Measurements from ENCODE around the gene ZNF837. TPM values are rescaled to one million over a fixed set of nuclear protein-coding genes. Genes with fewer than 3 reads are reported as not detected.

The ZNF837 gene
- total RNA-seq, 2 donors from 2014 or later = 0.71 to 0.86 TPM

DNA sequence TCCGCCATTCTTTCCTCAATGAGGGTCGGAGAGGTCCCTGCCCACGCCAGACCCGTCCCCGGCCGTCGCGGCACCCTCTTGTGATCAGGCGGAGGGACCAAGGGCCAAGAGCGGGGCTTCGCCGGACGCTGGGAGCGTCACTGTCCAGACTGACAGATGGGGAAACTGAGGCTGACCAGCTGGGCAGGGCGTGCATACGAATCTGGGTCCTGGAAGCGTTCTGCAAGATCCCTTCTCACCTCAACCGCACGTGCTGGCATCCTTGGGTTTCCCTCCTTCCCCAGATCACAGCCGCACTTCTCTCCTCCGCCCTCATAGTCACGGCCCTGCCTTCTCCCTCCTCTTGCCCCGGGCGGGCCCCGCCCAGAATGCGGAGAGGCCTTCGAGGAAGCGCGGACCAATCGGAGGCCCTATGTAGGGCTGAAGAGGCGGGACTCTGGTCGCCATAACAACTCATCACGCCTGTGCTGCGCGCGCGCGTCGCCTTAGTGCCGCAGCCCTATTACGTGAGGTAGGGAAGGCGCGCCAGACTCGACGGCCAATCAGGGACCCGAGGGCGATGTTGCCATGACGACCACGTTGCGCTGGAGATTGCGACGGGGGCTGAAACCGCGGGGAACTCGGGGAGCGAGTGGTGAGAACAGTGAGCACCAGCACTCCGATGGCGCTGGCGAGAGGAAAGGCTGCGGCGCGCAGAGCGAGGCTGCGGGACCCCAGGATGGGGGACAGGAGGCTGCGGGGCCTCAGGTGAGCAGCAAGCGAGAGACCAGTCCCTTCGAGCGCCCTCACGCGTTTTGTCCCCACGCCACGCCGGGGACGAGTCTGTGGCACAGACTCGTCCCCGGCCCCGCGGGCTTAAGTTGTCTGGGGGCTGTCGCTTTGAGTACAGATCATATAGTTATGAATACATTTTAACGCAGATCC is 20.3 kb upstream of the ZNF837 start:
- H3K36me3 Mint-ChIP-seq = no peaks in the 10 kb centered on the region
- peaks cover 0 to 2% of the 10 kb centered on the region in 2 donors for H3K27me3 Mint-ChIP-seq
- peaks cover 12% of the 10 kb centered on the region in 2 donors for H3K4me1 Mint-ChIP-seq (ENCODE audit: low read depth in 2 of 2)
- H3K4me3 Mint-ChIP-seq = peak overlapping the region; percentile 94
- H3K9me3 Mint-ChIP-seq = no peaks in the 10 kb centered on the region
- peak overlapping the region; percentile 64 to 85 for H3K27ac Mint-ChIP-seq
- peak; percentile 99 for DNase-seq (ENCODE audit: low spot score)
- ATAC-seq = peak; percentile 98 to 99

- DNase-seq (ENCODE audit: low spot score) = peak; percentile 63
- Mint-ChIP-seq H3K9me3 (no peaks in the 10 kb centered on the region), H3K27me3 (peaks cover 0 to 2% of the 10 kb centered on the region in 2 donors)
These were observed 19.6 kb upstream of the ZNF837 start for GRCh38 chr19:58400316-58400915.

GRCh38 chr19:58399903-58400302 is 19.1 kb upstream of the ZNF837 start:
- peaks cover 0 to 2% of the 10 kb centered on the region in 2 donors for H3K27me3 Mint-ChIP-seq
- no peak for ATAC-seq
- DNase-seq (ENCODE audit: low spot score) = peak; percentile 56
- H3K4me3 Mint-ChIP-seq = peak overlapping the region; percentile 4
- H3K36me3 Mint-ChIP-seq = no peaks in the 10 kb centered on the region
- H3K4me1 Mint-ChIP-seq (ENCODE audit: low read depth in 2 of 2) = peaks cover 12% of the 10 kb centered on the region in 2 donors
- no peak overlapping the region for H3K27ac Mint-ChIP-seq
- no peaks in the 10 kb centered on the region for H3K9me3 Mint-ChIP-seq

More at GRCh38 chr19:58400316-58400915, 19.6 kb upstream of the ZNF837 start:
- H3K36me3 Mint-ChIP-seq = no peaks in the 10 kb centered on the region
- peak overlapping the region; percentile 94 for H3K4me3 Mint-ChIP-seq
- H3K27ac Mint-ChIP-seq = peak overlapping the region; percentile 64 to 85
- peaks cover 12% of the 10 kb centered on the region in 2 donors for H3K4me1 Mint-ChIP-seq (ENCODE audit: low read depth in 2 of 2)
- no peak for ATAC-seq

DNA sequence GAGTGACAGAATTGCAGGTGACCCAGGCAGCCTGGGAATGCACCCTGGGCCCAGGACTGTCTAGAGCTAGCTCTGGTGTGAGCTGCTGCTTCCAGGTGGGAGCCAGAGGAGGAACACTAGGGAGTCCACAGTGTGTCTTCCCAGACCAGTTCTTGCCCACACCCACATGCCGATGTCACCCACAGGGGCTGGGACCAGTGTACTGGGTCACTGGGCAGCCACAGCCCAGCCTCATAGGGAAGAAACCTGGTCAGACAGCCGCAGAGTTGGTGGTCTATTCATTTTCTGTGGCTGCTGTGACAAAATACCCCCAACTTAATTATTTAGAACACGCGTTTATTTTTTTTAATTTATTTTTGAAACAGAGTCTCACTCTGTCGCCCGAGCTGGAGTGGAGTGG is 17.7 kb upstream of the ZNF837 start:
- no peaks in the 10 kb centered on the region for H3K9me3 Mint-ChIP-seq
- H3K36me3 Mint-ChIP-seq = peaks cover 11% of the 10 kb centered on the region
- peak; percentile 56 for DNase-seq (ENCODE audit: low spot score)
- H3K4me3 Mint-ChIP-seq = no peak overlapping the region
- peaks cover 12 to 18% of the 10 kb centered on the region in 2 donors for H3K4me1 Mint-ChIP-seq (ENCODE audit: low read depth in 2 of 2)
- H3K27me3 Mint-ChIP-seq = peaks cover 0 to 2% of the 10 kb centered on the region in 2 donors
- ATAC-seq = no peak
- H3K27ac Mint-ChIP-seq = no peak overlapping the region

GRCh38 chr19:58398087-58398486 is 17.3 kb upstream of the ZNF837 start:
- Mint-ChIP-seq H3K4me3 (no peak overlapping the region), H3K27ac (no peak overlapping the region), H3K36me3 (peaks cover 14% of the 10 kb centered on the region), H3K27me3 (peaks cover 0 to 2% of the 10 kb centered on the region in 2 donors), H3K4me1 (ENCODE audit: low read depth in 2 of 2) (peaks cover 12 to 20% of the 10 kb centered on the region in 2 donors), H3K9me3 (no peaks in the 10 kb centered on the region)
- DNase-seq (ENCODE audit: low spot score) = peak; percentile 37
- no peak for ATAC-seq

DNA sequence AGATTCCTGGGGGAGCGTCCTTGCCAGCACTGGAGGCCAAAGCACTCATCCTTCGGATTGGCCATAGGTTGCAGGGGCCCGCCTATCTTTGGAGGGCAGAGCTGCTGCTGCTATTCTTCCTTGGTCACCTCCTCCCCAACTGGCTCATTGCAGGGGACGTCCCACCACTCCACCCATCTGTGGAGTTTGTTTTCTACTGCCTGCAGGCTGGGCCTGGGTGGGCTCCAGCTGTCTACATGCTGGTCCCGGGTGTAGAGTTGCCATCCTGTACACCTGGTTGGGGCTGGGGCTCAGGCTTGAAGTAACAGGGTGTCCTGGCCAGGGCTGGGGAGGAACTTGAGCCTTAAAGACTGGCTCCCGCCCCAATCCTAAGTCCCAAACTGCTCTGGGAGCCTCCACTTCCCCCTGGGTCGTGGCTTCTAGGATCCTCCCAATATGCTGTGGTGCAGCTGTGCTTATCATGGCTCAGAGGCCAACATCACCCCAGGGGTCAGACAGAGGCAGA is 16.8 kb upstream of the ZNF837 start:
- no peak for ATAC-seq
- no peak overlapping the region for H3K4me3 Mint-ChIP-seq
- peaks cover 0 to 2% of the 10 kb centered on the region in 2 donors for H3K27me3 Mint-ChIP-seq
- peaks cover 14% of the 10 kb centered on the region for H3K36me3 Mint-ChIP-seq
- H3K27ac Mint-ChIP-seq = no peak overlapping the region
- H3K4me1 Mint-ChIP-seq (ENCODE audit: low read depth in 2 of 2) = peaks cover 12 to 23% of the 10 kb centered on the region in 2 donors
- H3K9me3 Mint-ChIP-seq = no peaks in the 10 kb centered on the region
- DNase-seq (ENCODE audit: low spot score) = peak; percentile 49

DNA sequence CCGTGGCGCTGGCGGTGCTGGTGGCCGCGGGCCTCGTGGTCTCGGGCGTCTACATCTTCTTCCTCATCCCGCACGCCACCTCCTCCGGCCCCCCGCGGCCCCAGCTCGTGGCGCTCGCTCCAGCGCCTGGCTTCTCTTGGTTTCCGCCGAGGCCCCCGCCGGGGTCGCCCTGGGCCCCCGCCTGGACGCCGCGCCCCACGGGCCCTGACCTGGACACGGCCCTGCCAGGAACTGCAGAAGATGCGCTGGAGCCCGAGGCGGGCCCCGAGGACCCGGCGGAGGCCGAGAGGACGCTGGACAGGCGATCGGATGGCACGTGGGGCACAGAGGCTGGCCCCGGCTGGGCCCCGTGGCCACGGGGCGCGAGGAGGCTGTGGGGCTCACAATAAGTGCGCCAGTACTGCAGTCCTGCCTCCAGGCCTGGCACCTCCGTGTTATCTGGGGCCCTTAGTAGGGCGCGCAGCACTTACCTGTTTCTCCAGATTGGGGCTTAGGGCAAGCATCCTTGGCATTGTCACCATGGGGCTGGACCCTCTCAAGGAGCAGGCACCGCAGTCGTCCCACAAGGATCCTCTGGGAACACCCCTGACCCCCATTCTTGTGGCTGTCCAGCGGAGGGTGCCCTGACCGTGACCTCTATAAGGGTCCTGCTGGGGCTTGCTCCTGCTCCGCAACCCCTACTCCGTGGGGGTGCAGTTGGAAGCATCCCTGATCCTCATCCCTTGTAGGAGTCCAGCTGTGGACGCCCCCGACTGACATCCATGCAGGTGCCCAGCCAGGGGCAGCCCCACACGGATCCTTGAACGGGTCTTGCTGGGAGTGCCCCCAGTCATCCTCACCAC is 16.1 kb upstream of the ZNF837 start:
- no peak for ATAC-seq
- peak; percentile 56 for DNase-seq (ENCODE audit: low spot score)
- H3K9me3 Mint-ChIP-seq = no peaks in the 10 kb centered on the region
- peaks cover 0 to 2% of the 10 kb centered on the region in 2 donors for H3K27me3 Mint-ChIP-seq
- peaks cover 14% of the 10 kb centered on the region for H3K36me3 Mint-ChIP-seq
- no peak overlapping the region for H3K27ac Mint-ChIP-seq
- no peak overlapping the region for H3K4me3 Mint-ChIP-seq
- peaks cover 12 to 23% of the 10 kb centered on the region in 2 donors for H3K4me1 Mint-ChIP-seq (ENCODE audit: low read depth in 2 of 2)

DNA sequence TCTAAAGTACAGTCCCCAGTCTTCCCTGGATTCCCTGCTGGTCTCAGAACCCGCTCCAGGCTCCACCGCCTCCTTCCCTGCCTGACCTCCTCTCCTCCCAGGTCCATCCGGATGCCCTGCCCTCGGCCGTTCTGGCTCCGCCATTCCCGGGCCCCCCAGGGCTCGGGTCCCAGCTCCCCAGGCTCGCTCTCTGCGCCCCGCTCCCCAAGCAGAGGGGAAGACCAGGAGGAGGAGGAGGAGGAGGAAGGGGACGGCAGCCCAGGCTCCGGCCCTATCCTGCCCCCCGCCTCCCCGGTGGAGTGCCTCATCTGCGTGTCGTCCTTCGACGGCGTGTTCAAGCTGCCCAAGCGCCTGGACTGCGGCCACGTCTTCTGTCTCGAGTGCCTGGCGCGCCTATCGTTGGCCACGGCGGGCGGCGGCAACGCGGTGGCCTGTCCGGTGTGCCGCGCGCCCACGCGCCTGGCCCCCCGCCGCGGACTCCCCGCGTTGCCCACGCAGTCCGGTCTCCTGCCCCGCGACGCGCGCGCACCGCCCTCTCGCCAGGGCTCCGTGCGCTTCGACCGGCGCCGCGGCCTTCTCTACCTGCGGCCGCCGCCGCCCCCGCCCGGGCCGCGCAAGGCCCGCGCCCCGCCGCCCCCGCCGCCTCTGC is 15.3 kb upstream of the ZNF837 start:
- Mint-ChIP-seq H3K9me3 (no peaks in the 10 kb centered on the region), H3K4me1 (ENCODE audit: low read depth in 2 of 2) (peaks cover 8 to 19% of the 10 kb centered on the region in 2 donors), H3K4me3 (no peak overlapping the region), H3K36me3 (peaks cover 14% of the 10 kb centered on the region), H3K27me3 (peaks cover 0 to 2% of the 10 kb centered on the region in 2 donors), H3K27ac (no peak overlapping the region)
- peak; percentile 55 for DNase-seq (ENCODE audit: low spot score)
- no peak for ATAC-seq

DNA sequence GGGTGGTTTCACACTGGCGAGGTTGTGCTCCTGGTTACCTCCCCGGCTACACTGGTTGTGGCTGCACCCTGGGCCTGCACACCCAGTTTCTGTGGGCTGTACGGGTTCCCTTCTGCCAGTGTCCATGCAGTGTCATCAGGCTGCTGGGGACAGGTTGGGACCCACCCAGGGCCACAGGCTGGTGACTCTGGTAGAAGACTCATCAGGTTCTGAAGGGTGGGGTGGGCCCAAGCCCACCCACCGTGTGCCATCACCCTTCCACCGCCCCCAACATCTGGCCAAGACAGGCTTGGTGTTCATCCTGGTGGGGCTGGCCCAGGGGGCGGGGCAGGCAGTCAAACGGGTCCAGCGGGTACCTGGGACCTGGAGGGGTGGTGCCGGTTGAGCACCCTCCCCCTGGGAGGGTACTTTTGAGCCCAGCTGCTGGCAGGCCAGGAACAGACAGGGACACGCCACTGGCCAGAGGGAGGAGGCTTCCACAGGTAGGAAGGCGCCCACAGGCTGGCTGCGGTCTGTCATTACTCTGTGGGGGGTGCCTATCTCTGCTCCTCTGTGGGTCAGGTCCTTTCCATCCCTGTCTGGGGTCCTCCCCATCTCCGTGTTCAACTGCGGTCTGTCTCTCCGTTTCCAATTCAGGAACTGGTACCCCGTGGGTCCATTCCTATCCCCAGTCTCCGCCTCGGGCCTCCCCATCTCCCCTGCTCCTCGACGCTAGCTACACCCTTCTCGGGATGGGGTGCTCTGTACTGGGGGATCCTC is 14.6 kb upstream of the ZNF837 start, which contains the start of gene RNF225:
Gene RNF225, plus strand, starts transcription at position 437 of the 759 bp plus-strand sequence. CDS start 434 bp downstream, outside the sequence.
- Mint-ChIP-seq H3K36me3 (peaks cover 14% of the 10 kb centered on the region), H3K27ac (no peak within 1 kb of the TSS), H3K4me3 (no peak within 1 kb of the TSS), H3K4me1 (ENCODE audit: low read depth in 2 of 2) (peaks cover 6 to 17% of the 10 kb centered on the region in 2 donors), H3K27me3 (peaks cover 0 to 2% of the 10 kb centered on the region in 2 donors), H3K9me3 (no peaks in the 10 kb centered on the region)
- DNase-seq (ENCODE audit: low spot score) (peak; percentile 37), ATAC-seq (peak in 1 of 2 donors; percentile 17)

DNA sequence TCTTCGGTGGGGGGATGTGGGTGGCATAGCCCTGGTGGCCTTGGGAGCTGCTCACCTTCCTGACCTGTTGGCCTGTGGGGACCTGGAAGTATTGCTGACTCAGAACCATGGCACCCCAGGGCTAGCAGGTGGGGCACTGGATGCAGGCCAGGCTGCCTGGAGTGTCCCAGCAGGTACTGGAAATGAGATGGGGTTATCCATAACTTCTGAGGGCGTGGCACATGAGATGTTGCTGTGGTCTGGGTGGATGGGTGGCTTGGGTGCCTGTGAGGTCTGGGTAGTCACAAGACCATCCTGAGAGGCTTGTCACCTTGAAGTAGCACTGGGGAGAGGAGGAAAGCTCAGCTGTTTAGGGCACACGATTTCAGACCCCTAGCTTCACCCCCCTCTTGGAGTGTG is 14.0 kb upstream of the ZNF837 start:
- Mint-ChIP-seq H3K36me3 (peaks cover 14% of the 10 kb centered on the region), H3K4me3 (no peak overlapping the region), H3K9me3 (no peaks in the 10 kb centered on the region), H3K27ac (no peak overlapping the region), H3K4me1 (ENCODE audit: low read depth in 2 of 2) (peaks cover 6 to 16% of the 10 kb centered on the region in 2 donors), H3K27me3 (peaks cover 0 to 2% of the 10 kb centered on the region in 2 donors)
- DNase-seq (ENCODE audit: low spot score) (peak; percentile 28), ATAC-seq (no peak)

- no peaks in the 10 kb centered on the region for H3K9me3 Mint-ChIP-seq
- H3K27me3 Mint-ChIP-seq = peaks cover 0 to 2% of the 10 kb centered on the region in 2 donors
- peaks cover 21% of the 10 kb centered on the region for H3K36me3 Mint-ChIP-seq
- DNase-seq (ENCODE audit: low spot score) (no peak), ATAC-seq (no peak)
- H3K27ac Mint-ChIP-seq = no peak overlapping the region
- peaks cover 13 to 19% of the 10 kb centered on the region in 2 donors for H3K4me1 Mint-ChIP-seq (ENCODE audit: low read depth in 2 of 2)
- no peak overlapping the region for H3K4me3 Mint-ChIP-seq
These were observed 12.8 kb upstream of the ZNF837 start for GRCh38 chr19:58393725-58394033.

GRCh38 chr19:58392945-58393724 is 12.3 kb upstream of the ZNF837 start:
- Mint-ChIP-seq H3K4me1 (ENCODE audit: low read depth in 2 of 2) (peaks cover 15 to 20% of the 10 kb centered on the region in 2 donors), H3K36me3 (peaks cover 24% of the 10 kb centered on the region), H3K9me3 (no peaks in the 10 kb centered on the region), H3K4me3 (no peak overlapping the region), H3K27ac (no peak overlapping the region), H3K27me3 (peaks cover 0 to 2% of the 10 kb centered on the region in 2 donors)
- no peak for ATAC-seq
- DNase-seq (ENCODE audit: low spot score) = no peak
